HEK293T (cell line): ENCODE results near the gene TSPAN10.

ENCODE experiments used
- CTCF ChIA-PET: fragments of 350-600 bp; formaldehyde crosslinking; extraction: SDS; loops from one replicate; lab custom pipeline; 2021; ENCODE audit warnings: antibody characterized with exemption, inconsistent platforms; lab: Yijun Ruan, JAX
- POLR2A ChIA-PET: fragments of 350-600 bp; formaldehyde crosslinking; extraction: SDS; loops from one replicate; lab custom pipeline; 2020; ENCODE audit warnings: antibody characterized with exemption, inconsistent platforms; lab: Yijun Ruan, JAX
- DNase-seq: peaks from one replicate; pipeline ENCODE4 v3.0.0; 2012; ENCODE audit warnings: mixed read lengths; ENCODE audit errors: extremely low spot score
- ARNT ChIP-seq: fragments of 450-650 bp; IDR thresholded peaks from 2 replicates; pipeline ENCODE4 v1.6.1; 2017; ENCODE audit warnings: mild to moderate bottlenecking
- BHLHE40 ChIP-seq: fragments of 450-650 bp; IDR thresholded peaks from 2 replicates; pipeline ENCODE4 v1.6.1; 2016; ENCODE audit warnings: mild to moderate bottlenecking, moderate library complexity, borderline replicate concordance
- CTBP1 ChIP-seq: fragments of 450-650 bp; IDR thresholded peaks from 2 replicates; pipeline ENCODE4 v1.6.1; 2016; ENCODE audit warnings: borderline replicate concordance
- ELF4 ChIP-seq: fragments of 450-650 bp; IDR thresholded peaks from 2 replicates; pipeline ENCODE4 v1.6.1; 2017; ENCODE audit warnings: antibody characterized with exemption
- FOXA1 ChIP-seq: fragments of 450-650 bp; IDR thresholded peaks from 2 replicates; pipeline ENCODE4 v1.6.1; 2016; ENCODE audit warnings: mild to moderate bottlenecking
- FOXK2 ChIP-seq: fragments of 450-650 bp; IDR thresholded peaks from 2 replicates; pipeline ENCODE4 v1.6.1; 2016; ENCODE audit warnings: mild to moderate bottlenecking
- FOXM1 ChIP-seq: fragments of 450-650 bp; IDR thresholded peaks from 2 replicates; pipeline ENCODE4 v1.6.1; 2017; ENCODE audit warnings: mild to moderate bottlenecking, borderline replicate concordance
- HDGF ChIP-seq: fragments of 450-650 bp; IDR thresholded peaks from 2 replicates; pipeline ENCODE4 v1.6.1; 2017; ENCODE audit warnings: antibody characterized with exemption, borderline replicate concordance
- L3MBTL2 ChIP-seq: fragments of 450-650 bp; conservative IDR thresholded peaks from 2 replicates; pipeline ENCODE4 v1.6.1; 2016; ENCODE audit warnings: mild to moderate bottlenecking
- LEF1 ChIP-seq: fragments of 450-650 bp; IDR thresholded peaks from 2 replicates; pipeline ENCODE4 v1.6.1; 2017; ENCODE audit warnings: mild to moderate bottlenecking, borderline replicate concordance
- NFRKB ChIP-seq: fragments of 450-650 bp; IDR thresholded peaks from 2 replicates; pipeline ENCODE4 v1.6.1; 2016; ENCODE audit warnings: mild to moderate bottlenecking, moderate library complexity
- PKNOX1 ChIP-seq: fragments of 450-650 bp; IDR thresholded peaks from 2 replicates; pipeline ENCODE4 v1.6.1; 2016
- SP1 ChIP-seq: fragments of 450-650 bp; IDR thresholded peaks from 2 replicates; pipeline ENCODE4 v1.6.1; 2017
- SUZ12 ChIP-seq: fragments of 450-650 bp; IDR thresholded peaks from 2 replicates; pipeline ENCODE4 v1.6.1; 2016; ENCODE audit warnings: mild to moderate bottlenecking
- TARDBP ChIP-seq: fragments of 450-650 bp; IDR thresholded peaks from 2 replicates; pipeline ENCODE4 v1.6.1; 2016
- ZNF384 ChIP-seq: fragments of 450-650 bp; IDR thresholded peaks from 2 replicates; pipeline ENCODE4 v1.6.1; 2016

Gene TSPAN10

GRCh38 chr17:81690066-81690465 is 53.1 kb downstream of the TSPAN10 start:
- TF ChIP-seq L3MBTL2 (no peak), HDGF (no peak), LEF1 (no peak), ZNF384 (no peak), FOXM1 (no peak), PKNOX1 (no peak), SP1 (no peak), SUZ12 (no peak), ARNT (no peak), TARDBP (no peak), CTBP1 (no peak), ELF4 (no peak), FOXA1 (no peak), BHLHE40 (no peak), FOXK2 (no peak)
- no peak for DNase-seq
- POLR2A ChIA-PET, result interaction anchor here (3.2 kb wide), 1 partner anchor 12 kb away, joined by 22 read pairs; the partner anchor contains the start of gene MRPL12
- CTCF ChIA-PET, result no interaction called here

- CTCF ChIA-PET, result no interaction called here
- DNase-seq, result no peak
- TF ChIP-seq L3MBTL2, result no peak
- no peak for TF ChIP-seq SP1
- no peak for TF ChIP-seq TARDBP
- TF ChIP-seq FOXA1, result no peak
- TF ChIP-seq ELF4, result no peak
- TF ChIP-seq PKNOX1, result no peak
- no peak for TF ChIP-seq LEF1
- TF ChIP-seq HDGF, result no peak
- no peak for TF ChIP-seq ZNF384
- TF ChIP-seq ARNT, result no peak
- no peak for TF ChIP-seq FOXM1
- no peak for TF ChIP-seq FOXK2
- no peak for TF ChIP-seq NFRKB
- no peak for TF ChIP-seq BHLHE40
- no peak for TF ChIP-seq SUZ12
- TF ChIP-seq CTBP1, result no peak
- POLR2A ChIA-PET, result interaction anchor here (3.2 kb wide), 1 partner anchor 12 kb away, joined by 22 read pairs; the partner anchor contains the start of gene MRPL12
Observed at GRCh38 chr17:81690549-81690948, 53.6 kb downstream of the TSPAN10 start.

- CTCF ChIA-PET, result no interaction called here
- POLR2A ChIA-PET, result interaction anchor here (3.2 kb wide), 1 partner anchor 11 kb away, joined by 22 read pairs; the partner anchor contains the start of gene MRPL12
- TF ChIP-seq BHLHE40 (no peak), ZNF384 (no peak), SUZ12 (no peak), FOXA1 (no peak), FOXK2 (no peak), ELF4 (no peak), TARDBP (no peak)
- DNase-seq, result no peak
Observed at GRCh38 chr17:81691196-81691595, 54.2 kb downstream of the TSPAN10 start.

GRCh38 chr17:81691608-81692007 is 54.6 kb downstream of the TSPAN10 start:
- TF ChIP-seq LEF1 (no peak), TARDBP (no peak), SP1 (no peak), NFRKB (no peak), BHLHE40 (no peak), FOXK2 (no peak), ARNT (no peak), ELF4 (no peak), CTBP1 (no peak), FOXA1 (no peak)
- ChIA-PET POLR2A (interaction anchor here (3.2 kb wide), 1 partner anchor 11 kb away, joined by 22 read pairs; the partner anchor contains the start of gene MRPL12), CTCF (no interaction called here)
- DNase-seq, result no peak

GRCh38 chr17:81693509-81694210 is 56.7 kb downstream of the TSPAN10 start:
- CTCF ChIA-PET, result interaction anchor here (0.7 kb wide), 1 partner anchor 29 kb away, joined by 3 read pairs; no protein-coding TSS in a partner anchor
- TF ChIP-seq SUZ12 (no peak), BHLHE40 (no peak), CTBP1 (no peak), HDGF (no peak), ZNF384 (no peak), SP1 (no peak), L3MBTL2 (no peak)
- POLR2A ChIA-PET, result interaction anchor here (1.2 to 1.9 kb wide), 3 partner anchors 9 to 17 kb away, joined by 4 to 12 read pairs (median 10); partner anchors contain the start of genes ARL16, HGS and MRPL12

GRCh38 chr17:81694810-81695209 is 57.8 kb downstream of the TSPAN10 start:
- ChIA-PET CTCF (no interaction called here), POLR2A (interaction anchor here (2.1 to 2.3 kb wide), 2 partner anchors 10 to 15 kb away, joined by 9 to 24 read pairs; partner anchors contain the start of genes ARL16 and HGS)
- DNase-seq, result no peak
- TF ChIP-seq FOXK2 (no peak), NFRKB (no peak), HDGF (no peak), L3MBTL2 (no peak), TARDBP (no peak), SUZ12 (no peak), LEF1 (no peak), FOXM1 (no peak), ARNT (no peak), PKNOX1 (no peak), FOXA1 (no peak), ELF4 (no peak), ZNF384 (no peak), BHLHE40 (no peak), SP1 (no peak), CTBP1 (no peak)

More at GRCh38 chr17:81693509-81694210, 56.7 kb downstream of the TSPAN10 start:
- DNase-seq, result peak; percentile 34
